ENCODE data around the gene CFAP90. TPM values are rescaled to one million over a fixed set of nuclear protein-coding genes. Genes with fewer than 3 reads are reported as not detected.

Gene CFAP90
- total RNA-seq, 2 donors from 2014 or later, result not detected

- ATAC-seq (peak; percentile 45 to 48), DNase-seq (ENCODE audit: low spot score in 2 of 2) (no peak)
- H3K27ac Mint-ChIP-seq, result no peak overlapping the region
- H3K36me3 Mint-ChIP-seq, result peaks cover 0 to 4% of the 10 kb centered on the region in 2 donors
- peaks cover 5 to 11% of the 10 kb centered on the region in 2 donors for H3K9me3 Mint-ChIP-seq
Observed at GRCh38 chr5:7849681-7850394, 1.1 kb downstream of the CFAP90 start.

GRCh38 chr5:7848296-7848695 is 2.6 kb downstream of the CFAP90 start:
- DNase-seq (ENCODE audit: low spot score in 2 of 2), result no peak
- Mint-ChIP-seq H3K36me3 (peaks cover 0 to 4% of the 10 kb centered on the region in 2 donors), H3K9me3 (peaks cover 5 to 10% of the 10 kb centered on the region in 2 donors)

DNA sequence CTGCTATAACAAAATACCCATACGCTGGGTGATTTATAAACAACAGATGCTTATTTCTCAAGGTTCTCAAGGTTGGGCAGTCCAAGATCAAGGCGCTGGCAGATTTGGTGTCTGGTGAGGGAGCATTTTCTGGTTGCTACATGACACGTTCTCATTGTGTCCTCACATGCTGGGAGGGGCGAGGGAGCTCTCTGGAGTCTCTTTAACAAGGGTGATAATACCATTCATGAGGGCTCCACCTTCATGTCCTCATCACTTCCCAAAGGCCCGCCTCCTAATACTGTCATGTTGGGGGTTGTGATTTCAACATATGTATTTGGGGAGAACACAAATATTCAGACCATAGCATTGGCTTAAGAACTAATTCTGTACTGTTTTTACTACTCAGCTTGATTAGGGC is 4.6 kb downstream of the CFAP90 start:
- no peaks in the 10 kb centered on the region for H3K9me3 Mint-ChIP-seq
- H3K36me3 Mint-ChIP-seq, result peaks cover 0 to 3% of the 10 kb centered on the region in 2 donors
- DNase-seq (ENCODE audit: low spot score in 2 of 2) (no peak), ATAC-seq (no peak)
- H3K27ac Mint-ChIP-seq, result no peak overlapping the region

More at GRCh38 chr5:7848296-7848695, 2.6 kb downstream of the CFAP90 start:
- no peak overlapping the region for H3K27ac Mint-ChIP-seq
- no peak for ATAC-seq

DNA sequence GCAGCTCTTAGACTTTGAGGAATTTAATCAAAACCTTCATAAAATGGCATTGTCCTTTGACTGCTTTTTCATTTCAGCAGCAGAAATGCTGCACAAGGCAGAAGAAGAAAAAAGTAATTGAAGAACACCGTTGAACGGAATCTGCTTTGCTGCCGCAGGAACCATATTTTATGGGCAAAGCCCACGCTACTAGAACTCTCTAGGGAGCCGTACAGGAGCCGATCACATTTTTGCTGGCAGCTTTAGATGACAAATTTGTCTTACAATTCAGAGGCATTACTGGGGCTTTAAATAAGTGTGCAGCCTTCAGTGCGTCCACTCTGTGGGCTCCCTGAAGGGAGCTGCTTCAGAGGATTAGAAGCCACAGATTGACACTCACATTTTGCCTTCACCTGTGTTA is 5.4 kb downstream of the CFAP90 start:
- ATAC-seq (no peak), DNase-seq (ENCODE audit: low spot score in 2 of 2) (no peak)
- peaks cover 1 to 11% of the 10 kb centered on the region in 2 donors for H3K36me3 Mint-ChIP-seq
- H3K9me3 Mint-ChIP-seq, result no peaks in the 10 kb centered on the region
- no peak overlapping the region for H3K27ac Mint-ChIP-seq

DNA sequence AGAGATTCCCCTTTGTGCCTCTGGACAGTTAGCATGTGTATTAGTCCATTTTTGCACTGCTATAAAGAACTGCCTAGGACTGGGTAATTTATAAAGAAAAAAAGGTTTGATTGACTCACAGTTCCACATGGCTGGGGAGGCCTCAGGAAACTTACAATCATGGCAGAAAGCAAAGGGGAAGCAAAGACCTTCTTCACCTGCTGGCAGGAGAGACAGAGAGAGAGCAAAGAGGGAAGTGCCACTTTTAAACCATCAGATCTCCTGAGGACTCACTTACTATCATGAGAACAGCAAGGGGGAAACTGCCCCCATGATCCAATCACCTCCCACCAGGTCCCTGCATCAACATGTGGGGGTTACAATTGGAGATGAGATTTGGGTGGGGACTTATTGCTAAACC is 6.0 kb downstream of the CFAP90 start:
- H3K27ac Mint-ChIP-seq, result no peak overlapping the region
- no peak for ATAC-seq

DNA sequence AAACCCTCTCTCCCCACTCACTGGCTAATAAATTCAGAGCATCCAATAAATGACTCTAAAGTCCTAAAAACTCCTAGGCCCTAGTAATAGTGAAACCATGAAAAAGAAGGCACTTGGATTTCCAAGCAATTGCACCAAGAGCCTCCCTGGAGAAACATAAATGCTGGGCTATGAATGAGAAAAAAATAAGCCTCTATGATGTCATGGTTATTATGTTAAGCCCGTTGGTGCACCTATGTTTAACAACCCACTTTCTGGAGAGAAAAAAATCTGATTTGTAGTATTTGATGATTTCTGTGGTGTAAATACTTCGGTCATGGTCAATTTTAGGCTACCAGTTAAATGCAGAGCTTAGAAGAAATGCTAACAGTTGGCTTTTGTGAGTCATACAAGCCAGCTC is 8.4 kb downstream of the CFAP90 start:
- Mint-ChIP-seq H3K36me3 (peaks cover 7 to 12% of the 10 kb centered on the region in 2 donors), H3K9me3 (no peaks in the 10 kb centered on the region), H3K27ac (no peak overlapping the region)
- DNase-seq (ENCODE audit: low spot score in 2 of 2) (no peak), ATAC-seq (no peak)

More for the DNA sequence above, 6.0 kb downstream of the CFAP90 start:
- no peak for DNase-seq (ENCODE audit: low spot score in 2 of 2)
- Mint-ChIP-seq H3K9me3 (no peaks in the 10 kb centered on the region), H3K36me3 (peaks cover 7 to 12% of the 10 kb centered on the region in 2 donors)

- Mint-ChIP-seq H3K9me3 (no peaks in the 10 kb centered on the region), H3K27ac (no peak overlapping the region), H3K36me3 (peaks cover 7 to 12% of the 10 kb centered on the region in 2 donors)
- ATAC-seq (no peak), DNase-seq (ENCODE audit: low spot score in 2 of 2) (no peak)
Observed at GRCh38 chr5:7837403-7837802, 13.5 kb downstream of the CFAP90 start.

DNA sequence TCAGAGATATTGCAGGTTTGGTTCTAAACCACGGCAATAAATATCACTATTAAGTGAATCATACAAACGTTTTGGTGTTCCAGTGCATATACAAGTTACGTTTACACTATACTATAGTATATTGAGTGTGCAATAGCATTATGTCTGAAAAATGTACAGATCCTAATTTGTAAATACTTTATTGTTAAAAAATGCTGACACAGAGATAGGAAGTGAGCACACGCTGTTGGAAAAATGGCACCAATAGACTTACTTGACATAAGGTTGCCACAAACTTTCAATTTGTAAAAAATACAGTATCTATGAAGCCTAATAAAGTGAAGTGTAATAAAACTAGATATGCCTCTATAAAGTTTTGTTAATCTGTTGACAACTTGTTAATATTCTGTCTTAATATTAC is 16.0 kb downstream of the CFAP90 start:
- no peak for DNase-seq (ENCODE audit: low spot score in 2 of 2)
- no peak overlapping the region for H3K27ac Mint-ChIP-seq
- no peaks in the 10 kb centered on the region for H3K9me3 Mint-ChIP-seq
- H3K36me3 Mint-ChIP-seq, result peaks cover 0 to under 1% of the 10 kb centered on the region in 2 donors
- no peak for ATAC-seq

GRCh38 chr5:7828269-7828668 is 22.7 kb downstream of the CFAP90 start:
- H3K36me3 Mint-ChIP-seq, result no peaks in the 10 kb centered on the region
- no peaks in the 10 kb centered on the region for H3K9me3 Mint-ChIP-seq
- H3K27ac Mint-ChIP-seq, result no peak overlapping the region
- ATAC-seq (no peak), DNase-seq (ENCODE audit: low spot score in 2 of 2) (no peak)

DNA sequence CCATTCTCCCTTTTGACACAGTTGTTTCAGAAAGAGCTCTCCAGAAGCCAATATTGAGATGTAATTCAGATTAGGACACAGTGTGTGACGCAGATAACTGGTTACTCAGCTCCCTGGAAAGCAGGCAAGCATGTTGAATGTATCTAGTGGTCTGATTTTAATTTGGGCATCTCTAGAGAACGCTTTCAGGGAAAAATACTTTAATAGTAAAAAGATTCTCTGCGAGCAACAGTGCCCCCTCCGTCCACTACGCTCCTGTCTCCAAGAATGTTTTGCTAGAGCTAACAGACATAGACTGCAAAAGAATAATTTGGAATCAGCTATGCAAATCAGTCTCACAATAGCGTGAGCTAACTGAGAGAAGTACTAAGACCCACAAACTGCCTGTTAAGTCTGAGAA is 23.3 kb downstream of the CFAP90 start:
- no peak for ATAC-seq
- no peak overlapping the region for H3K27ac Mint-ChIP-seq
- no peaks in the 10 kb centered on the region for H3K36me3 Mint-ChIP-seq
- DNase-seq (ENCODE audit: low spot score in 2 of 2), result no peak
- no peaks in the 10 kb centered on the region for H3K9me3 Mint-ChIP-seq

DNA sequence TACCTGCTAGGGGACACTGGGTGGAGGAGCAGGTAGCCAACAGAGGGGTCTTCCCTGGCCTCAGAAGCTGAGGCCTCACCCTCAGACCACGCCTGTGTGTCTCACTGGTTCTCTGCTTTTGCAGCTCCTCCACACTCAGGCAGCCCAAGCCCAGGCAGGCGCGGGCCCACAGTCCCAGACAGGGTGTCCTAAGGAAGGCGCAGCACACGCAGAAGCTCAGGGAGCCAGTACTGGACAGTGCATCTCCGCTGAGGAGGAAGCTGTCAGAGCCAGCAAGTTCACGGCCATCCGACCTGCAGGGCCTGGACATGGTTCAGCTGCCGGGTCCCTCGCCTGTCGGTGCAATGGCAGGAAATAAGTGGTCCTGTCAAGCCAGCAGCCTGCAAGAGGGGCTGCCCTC is 25.3 kb downstream of the CFAP90 start:
- H3K36me3 Mint-ChIP-seq, result no peaks in the 10 kb centered on the region
- H3K9me3 Mint-ChIP-seq, result no peaks in the 10 kb centered on the region
- no peak for DNase-seq (ENCODE audit: low spot score in 2 of 2)
- no peak overlapping the region for H3K27ac Mint-ChIP-seq
- ATAC-seq, result no peak

GRCh38 chr5:7824995-7825394 is 25.9 kb downstream of the CFAP90 start:
- DNase-seq (ENCODE audit: low spot score in 2 of 2) (no peak), ATAC-seq (no peak)
- no peaks in the 10 kb centered on the region for H3K36me3 Mint-ChIP-seq
- no peak overlapping the region for H3K27ac Mint-ChIP-seq
- no peaks in the 10 kb centered on the region for H3K9me3 Mint-ChIP-seq

DNA sequence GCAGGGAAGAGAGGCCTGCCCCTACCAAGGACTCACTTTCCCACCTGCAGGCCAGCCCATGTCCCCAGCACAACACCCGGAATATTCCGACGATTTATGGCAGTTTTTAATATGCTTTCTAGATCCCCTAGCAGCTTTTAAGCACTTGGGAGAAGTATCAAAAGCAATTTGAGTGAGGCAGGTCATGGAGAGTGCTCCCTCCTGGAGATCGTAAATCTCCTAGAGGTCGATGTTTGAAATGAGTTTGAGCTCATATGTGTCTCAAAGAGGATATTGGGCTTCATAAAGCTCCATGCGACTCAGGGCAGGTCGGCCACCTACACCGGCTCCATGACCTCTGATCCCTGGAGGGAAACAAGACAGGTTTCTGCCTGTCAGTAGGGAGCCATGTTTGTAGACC is 27.3 kb downstream of the CFAP90 start:
- H3K36me3 Mint-ChIP-seq, result no peaks in the 10 kb centered on the region
- H3K27ac Mint-ChIP-seq, result no peak overlapping the region
- ATAC-seq (no peak), DNase-seq (ENCODE audit: low spot score in 2 of 2) (no peak)
- no peaks in the 10 kb centered on the region for H3K9me3 Mint-ChIP-seq

DNA sequence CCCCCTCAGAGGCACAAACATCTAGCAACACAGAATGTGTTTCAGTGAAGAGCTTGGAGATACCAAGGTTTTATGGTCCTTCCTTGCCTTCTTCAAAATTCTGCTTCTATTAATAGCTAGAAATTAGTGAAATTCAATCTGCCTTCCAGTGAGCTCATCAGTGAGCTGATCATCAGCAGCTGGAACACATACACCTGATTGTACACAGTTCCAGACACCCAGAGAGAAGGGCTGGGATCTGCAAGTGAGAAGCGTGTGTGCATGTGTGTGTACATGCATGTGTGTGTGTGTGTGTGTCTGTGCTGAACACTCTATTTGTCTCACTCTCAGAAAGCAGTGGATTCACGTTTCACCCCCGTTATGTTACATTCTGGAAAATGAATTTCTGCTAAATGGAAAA is 28.5 kb downstream of the CFAP90 start:
- Mint-ChIP-seq H3K27ac (no peak overlapping the region), H3K36me3 (no peaks in the 10 kb centered on the region), H3K9me3 (no peaks in the 10 kb centered on the region)
- DNase-seq (ENCODE audit: low spot score in 2 of 2) (no peak), ATAC-seq (no peak)

DNA sequence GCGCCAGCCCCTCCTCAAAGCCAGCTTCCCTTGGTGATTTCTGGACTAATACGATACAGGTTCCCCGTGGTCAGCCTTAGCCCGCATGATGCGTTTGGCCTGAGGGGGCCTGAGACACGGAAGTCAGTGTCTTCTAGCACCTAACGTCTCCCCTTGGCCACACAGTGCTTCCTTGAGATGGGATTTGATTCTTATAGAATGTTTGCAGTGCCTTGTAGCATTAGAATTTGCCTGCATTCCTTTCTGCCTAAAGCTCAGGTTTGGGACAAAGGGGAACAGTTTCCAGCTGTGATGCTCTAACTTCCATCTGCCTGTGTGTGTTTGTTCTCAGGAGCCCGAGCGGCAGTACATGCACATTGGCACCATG is 34.4 kb downstream of the CFAP90 start:
- Mint-ChIP-seq H3K27ac (no peak overlapping the region), H3K36me3 (no peaks in the 10 kb centered on the region), H3K9me3 (no peaks in the 10 kb centered on the region)
- DNase-seq (ENCODE audit: low spot score in 2 of 2) (no peak), ATAC-seq (peak; percentile 14 to 28)

GRCh38 chr5:7815892-7816534 is 34.9 kb downstream of the CFAP90 start:
- DNase-seq (ENCODE audit: low spot score in 2 of 2) (peak in 1 of 2 donors; percentile 81), ATAC-seq (peak; percentile 67 to 91)
- Mint-ChIP-seq H3K36me3 (no peaks in the 10 kb centered on the region), H3K9me3 (no peaks in the 10 kb centered on the region), H3K27ac (no peak overlapping the region)

GRCh38 chr5:7814816-7815215 is 36.1 kb downstream of the CFAP90 start:
- no peaks in the 10 kb centered on the region for H3K36me3 Mint-ChIP-seq
- DNase-seq (ENCODE audit: low spot score in 2 of 2) (no peak), ATAC-seq (no peak)
- H3K27ac Mint-ChIP-seq, result no peak overlapping the region
- no peaks in the 10 kb centered on the region for H3K9me3 Mint-ChIP-seq

DNA sequence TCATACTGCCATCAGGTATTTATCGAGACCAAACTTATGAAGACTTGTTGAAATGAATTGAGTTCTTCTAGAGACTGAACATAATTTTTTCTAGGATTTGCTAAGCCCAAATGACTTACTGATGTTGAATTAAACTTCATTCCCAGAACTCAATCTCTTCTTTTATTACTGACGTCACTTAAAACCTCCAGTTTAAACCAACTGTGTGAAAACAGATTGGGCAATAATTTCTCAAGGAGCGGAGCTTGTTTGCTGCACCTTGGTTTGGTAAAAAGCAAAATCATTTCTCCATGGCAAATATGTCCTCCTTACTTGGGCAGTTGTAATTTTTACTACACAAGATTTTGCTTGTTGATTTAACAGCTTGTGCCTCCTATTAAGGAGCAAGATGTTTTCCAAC is 37.4 kb downstream of the CFAP90 start:
- DNase-seq (ENCODE audit: low spot score in 2 of 2) (no peak), ATAC-seq (no peak)
- Mint-ChIP-seq H3K27ac (no peak overlapping the region), H3K36me3 (no peaks in the 10 kb centered on the region), H3K9me3 (no peaks in the 10 kb centered on the region)
